NCI-H2171 treated with DMSO at 0.1 percent for 48 hours (cell line): ENCODE measurements around the gene AVL9.
"Not testable (repeated sequence)": the region's sequence is repeated elsewhere in the genome, so short reads cannot be mapped to it uniquely, and the experiment has no call there.

Experiments used
- DNase-seq: peaks from one replicate; lab custom pipeline; 2025; lab: John Stamatoyannopoulos, UW

The AVL9 gene

GRCh38 chr7:32587411-32587948 is 92.2 kb downstream of the AVL9 start:
- no peak for DNase-seq

GRCh38 chr7:32588657-32589056 is 93.4 kb downstream of the AVL9 start:
- no peak for DNase-seq

DNA sequence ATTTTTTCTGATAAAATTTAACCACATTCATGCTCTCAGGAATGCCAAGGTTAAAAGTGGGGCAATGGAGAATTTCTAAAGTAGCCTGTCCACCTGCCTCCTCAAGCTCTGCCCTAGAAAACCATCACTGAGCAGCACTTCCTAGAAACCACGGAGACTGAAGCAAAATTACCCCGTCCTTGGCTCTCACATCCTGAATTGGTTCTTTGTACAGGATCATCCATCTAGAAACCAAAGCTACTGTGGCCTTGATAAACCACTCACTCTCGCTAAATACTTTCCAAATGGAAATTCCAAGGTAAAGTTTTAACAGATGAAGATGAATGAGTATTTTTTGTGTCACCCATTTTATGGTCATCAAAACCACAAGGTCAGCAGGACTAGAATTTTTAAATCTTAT is 96.6 kb downstream of the AVL9 start:
- no peak for DNase-seq

DNA sequence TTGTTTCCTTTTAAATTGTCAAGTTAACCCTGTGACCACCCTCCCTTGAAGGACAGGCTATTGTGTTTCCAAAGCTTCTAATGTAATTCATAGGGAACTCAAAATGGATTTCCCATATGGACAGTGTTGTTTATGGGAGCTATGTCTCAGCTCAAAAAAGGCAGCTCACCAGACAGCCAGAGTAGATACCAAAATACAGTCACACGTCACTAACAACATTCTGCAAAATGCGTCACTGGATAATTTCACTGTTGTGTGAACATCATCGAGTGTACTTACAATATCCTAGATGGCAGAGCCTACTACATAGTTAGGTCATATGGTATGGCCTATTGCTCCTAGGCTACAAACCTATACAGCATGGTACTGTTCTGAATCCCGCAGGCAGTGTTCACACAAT is 97.4 kb downstream of the AVL9 start:
- DNase-seq, result no peak

DNA sequence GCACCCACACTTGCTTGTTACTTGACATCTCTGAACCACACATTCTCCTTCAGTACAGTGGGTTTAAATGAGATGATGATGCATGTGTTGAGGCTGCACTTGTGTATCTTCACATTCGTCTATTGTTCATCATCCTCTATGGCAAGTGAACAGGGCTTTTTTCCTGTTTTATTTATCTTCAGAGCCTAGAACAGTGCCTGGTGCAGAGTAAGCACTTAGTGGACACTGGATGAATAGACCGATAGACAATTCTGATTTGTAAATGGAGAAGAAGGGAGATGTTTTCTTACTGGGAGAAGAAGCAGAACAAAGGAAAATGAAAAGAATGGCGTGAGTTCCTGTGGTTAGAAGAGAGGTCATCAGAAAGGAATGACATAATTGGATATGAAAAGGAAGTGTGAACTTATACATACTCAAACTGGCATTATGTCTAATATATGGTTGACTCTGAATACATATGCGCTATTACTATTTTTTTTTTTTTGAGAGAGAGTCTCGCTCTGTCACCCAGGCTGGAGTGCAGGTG is 99.7 kb downstream of the AVL9 start:
- no peak for DNase-seq

DNA sequence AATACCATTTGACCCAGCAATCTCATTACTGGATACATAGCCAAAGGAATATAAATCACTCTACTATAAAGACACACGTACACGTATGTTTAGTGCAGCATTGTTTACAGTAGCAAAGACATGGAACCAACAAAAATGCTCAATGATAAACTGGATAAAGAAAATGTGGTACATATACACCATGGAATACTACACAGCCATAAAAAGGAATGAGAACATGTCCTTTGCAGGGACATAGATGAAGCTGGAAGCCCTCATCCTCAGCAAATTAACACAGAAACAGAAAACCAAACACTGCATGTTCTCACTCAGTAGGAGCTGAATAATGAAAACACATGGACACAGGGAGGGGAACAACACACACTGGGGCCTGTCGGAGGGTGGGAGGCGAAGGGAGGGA is 105.9 kb downstream of the AVL9 start:
- not testable (repeated sequence) for DNase-seq

GRCh38 chr7:32602470-32602869 is 107.2 kb downstream of the AVL9 start:
- DNase-seq, result no peak

DNA sequence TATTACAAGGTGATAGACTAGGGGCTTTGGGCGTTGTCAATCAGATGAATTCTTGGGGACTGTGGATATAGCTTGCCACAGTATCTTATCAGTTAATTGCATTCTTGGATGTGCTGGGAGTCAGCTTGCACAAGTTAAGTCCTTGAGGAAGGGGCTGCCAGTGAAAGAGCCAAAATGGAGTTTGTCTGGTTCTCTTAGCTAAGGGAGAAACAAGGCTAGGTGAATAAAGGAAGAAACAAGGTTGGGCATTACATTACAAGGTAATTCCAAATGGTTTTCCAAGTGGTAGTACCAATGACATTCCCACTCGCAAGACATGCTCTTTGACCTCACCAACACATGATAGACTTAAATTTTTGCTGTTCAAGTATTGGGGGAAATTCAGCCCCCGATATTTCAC is 108.2 kb downstream of the AVL9 start:
- not testable (repeated sequence) for DNase-seq

DNA sequence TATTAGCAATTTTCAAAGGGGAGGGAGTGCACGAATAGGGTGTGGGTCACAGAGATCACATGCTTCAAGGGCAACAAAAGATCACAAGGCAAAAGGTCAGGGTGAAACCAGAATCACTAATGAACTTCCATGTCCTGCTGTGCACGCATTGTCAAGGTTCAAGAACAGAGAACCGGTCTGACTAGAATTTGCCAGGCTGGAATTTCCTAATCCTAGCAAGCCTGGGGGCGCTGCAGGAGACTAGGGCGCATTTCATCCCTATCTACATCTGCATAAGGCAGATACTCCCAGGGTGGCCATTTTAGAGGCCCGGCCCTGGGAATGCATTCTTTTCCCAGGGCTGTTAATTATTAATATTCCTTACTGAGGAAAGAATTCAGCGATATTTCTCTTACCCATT is 108.8 kb downstream of the AVL9 start:
- not testable (repeated sequence) for DNase-seq

DNA sequence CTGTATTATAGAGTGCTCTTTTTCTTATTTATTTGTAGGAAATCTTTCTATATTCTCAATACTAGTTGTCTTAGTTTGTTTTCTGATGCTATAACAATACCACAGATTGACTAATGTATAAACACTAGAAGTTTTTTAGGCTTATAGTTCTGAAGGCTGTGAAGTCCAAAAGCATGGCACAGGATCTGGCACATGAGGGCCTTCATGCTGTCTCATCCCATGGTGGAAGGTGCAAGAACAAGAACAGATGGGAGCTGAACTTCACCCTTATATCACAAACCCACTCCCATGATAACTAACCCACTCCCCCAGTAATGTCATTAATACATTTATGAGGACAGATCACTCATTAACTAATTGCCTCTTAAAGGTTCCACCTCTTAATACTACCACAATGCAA is 109.7 kb downstream of the AVL9 start:
- DNase-seq, result no peak

DNA sequence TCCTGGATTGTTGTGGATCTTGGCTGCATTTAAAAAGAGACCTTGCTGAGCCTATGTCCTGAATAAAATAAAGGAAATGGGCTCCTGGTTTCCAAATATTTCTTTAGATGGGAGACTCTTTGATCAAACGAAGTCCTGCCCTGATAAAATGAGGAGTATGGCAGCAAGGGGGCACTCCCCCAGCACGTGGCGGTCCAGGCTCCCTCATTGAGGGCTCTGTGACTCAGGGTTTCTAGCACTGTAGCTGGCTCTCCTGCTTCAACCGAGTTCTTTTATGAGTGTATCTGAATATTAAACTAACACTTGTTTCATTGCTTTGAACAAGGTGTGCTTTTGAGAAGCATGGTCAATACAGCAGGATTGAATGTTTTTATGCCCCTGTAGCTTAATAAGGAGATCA is 114.2 kb downstream of the AVL9 start:
- no peak for DNase-seq

GRCh38 chr7:32611201-32612099 is 116.2 kb downstream of the AVL9 start:
- no peak for DNase-seq

DNA sequence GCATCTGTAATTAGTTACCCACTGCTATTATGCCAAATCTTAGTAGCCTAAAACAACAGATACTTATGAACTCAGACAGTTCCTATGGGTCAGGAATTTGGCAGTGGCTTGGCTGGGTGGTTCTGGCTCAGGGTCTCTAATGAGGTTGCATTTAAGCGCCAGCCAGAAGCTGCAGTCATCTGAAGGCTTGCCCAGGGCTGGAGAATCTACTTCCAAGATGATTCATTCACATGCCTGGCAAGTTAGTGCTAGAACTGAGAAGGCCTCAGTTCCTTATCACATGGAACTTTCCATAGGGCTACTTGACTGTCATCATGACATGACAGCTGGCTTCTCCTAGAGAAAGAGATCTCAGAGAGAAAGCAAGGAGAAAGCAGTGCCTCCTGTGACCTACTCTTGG is 121.3 kb downstream of the AVL9 start:
- DNase-seq, result no peak

DNA sequence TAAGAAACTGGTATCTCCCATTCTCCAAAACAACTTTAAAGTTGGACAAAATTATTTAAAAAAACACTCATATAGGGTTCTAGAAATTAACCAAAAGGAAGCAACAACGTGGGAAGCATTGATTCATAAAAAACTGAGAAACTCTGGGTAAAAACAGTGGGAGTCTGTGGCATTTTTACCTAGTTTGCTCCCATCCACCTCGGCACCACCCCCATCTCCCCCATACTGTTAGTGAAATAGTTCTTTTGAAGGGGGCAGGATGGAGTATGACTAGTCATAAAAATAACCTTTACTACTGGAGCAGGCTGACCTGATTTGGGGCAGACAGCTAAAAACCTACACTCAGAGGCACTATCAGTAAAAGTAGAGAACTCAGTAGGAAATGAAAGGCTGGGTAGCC is 123.2 kb downstream of the AVL9 start:
- DNase-seq, result no peak

- DNase-seq, result no peak
Measured at GRCh38 chr7:32618987-32619386, 123.7 kb downstream of the AVL9 start.

DNA sequence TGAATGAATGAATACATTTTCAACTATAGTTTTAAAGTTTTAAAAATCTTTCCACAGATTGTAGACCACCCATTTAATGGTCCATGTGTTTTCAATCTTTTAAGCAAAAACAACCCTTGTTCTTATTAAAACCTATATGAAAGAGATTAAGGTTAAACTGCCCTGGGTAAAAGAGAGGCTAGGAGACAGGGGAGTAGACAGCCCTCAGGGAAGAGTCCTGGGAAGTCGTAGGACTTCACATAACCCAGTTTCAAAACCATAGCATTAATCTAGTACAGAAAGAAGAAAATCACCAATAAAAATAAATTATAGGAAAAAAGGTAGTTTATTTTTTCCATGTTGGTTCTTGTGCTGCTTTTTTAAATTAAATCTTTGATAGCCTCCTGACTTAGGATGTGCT is 124.1 kb downstream of the AVL9 start:
- DNase-seq, result not testable (repeated sequence)

GRCh38 chr7:32631021-32631420 is 135.7 kb downstream of the AVL9 start:
- no peak for DNase-seq

GRCh38 chr7:32631590-32632497 is 136.6 kb downstream of the AVL9 start:
- DNase-seq, result not testable (repeated sequence)

- DNase-seq, result not testable (repeated sequence)
Measured at GRCh38 chr7:32633446-32633845, 138.2 kb downstream of the AVL9 start.

DNA sequence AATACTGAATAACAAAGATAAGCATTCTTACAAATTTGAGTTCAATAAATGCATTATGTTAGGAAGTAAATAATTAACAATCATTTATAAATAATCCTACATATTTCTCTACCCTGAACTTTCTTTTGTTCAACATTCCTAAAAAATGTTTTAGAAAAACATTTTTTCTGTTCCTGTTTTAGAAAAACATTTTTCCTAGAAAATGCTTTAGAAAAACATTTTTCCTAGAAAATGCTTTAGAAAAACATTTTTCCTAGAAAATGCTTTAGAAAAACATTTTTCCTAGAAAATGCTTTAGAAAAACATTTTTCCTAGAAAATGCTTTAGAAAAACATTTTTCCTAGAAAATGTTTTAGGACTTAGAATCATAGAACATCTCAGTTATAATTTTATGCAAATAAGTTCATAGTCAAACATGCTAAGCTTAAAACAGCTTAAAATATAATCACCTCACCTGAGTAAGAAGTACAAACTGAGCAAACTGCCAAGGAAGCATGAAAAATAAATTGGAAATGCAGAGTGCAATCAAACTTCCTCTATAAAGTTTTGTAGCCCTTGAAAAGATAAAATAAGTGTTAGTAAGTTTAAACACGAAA is 139.6 kb downstream of the AVL9 start:
- DNase-seq, result not testable (repeated sequence)

GRCh38 chr7:32636725-32637462 is 141.6 kb downstream of the AVL9 start:
- not testable (repeated sequence) for DNase-seq
